ENCODE measurements around the gene GRB7. TPM values are rescaled to one million over a fixed set of nuclear protein-coding genes. Genes with fewer than 3 reads are reported as not detected.
"Not testable (repeated sequence)": the region's sequence is repeated elsewhere in the genome, so short reads cannot be mapped to it uniquely, and the experiment has no call there.

GRB7 gene
- total and polyA plus RNA-seq, 2 experiments from 2014 or later = not detected

GRCh38 chr17:39695089-39695474 is 42.7 kb upstream of the GRB7 start:
- 75 to 79% methylated on average over 2 of the region's 2 CpGs for WGBS, 2 experiments (ENCODE audit: low coverage in 1 of 2, low lambda C conversion rate in 2 of 2, missing lambda C conversion rate in 2 of 2)
- in situ Hi-C loops (cut with MboI) = no loop called here

GRCh38 chr17:39696731-39697130 is 41.0 kb upstream of the GRB7 start:
- no peak overlapping the region for H2AFZ ChIP-seq
- H3K79me2 ChIP-seq (ENCODE audit: insufficient read depth) = peaks cover 29% of the 10 kb centered on the region
- no peaks in the 10 kb centered on the region for H3K9me3 ChIP-seq (ENCODE audit: low read depth)
- in situ Hi-C loops (cut with MboI) = no loop called here
- H4K20me1 ChIP-seq (ENCODE audit: insufficient read depth) = no peaks in the 10 kb centered on the region
- WGBS, 2 experiments (ENCODE audit: low coverage in 1 of 2, low lambda C conversion rate in 2 of 2, missing lambda C conversion rate in 2 of 2) = 72 to 81% methylated on average over 6 of the region's 6 CpGs
- H3K4me2 ChIP-seq (ENCODE audit: unreplicated experiment) = no peak overlapping the region
- no peaks in the 10 kb centered on the region for H3K27me3 ChIP-seq (replicated peaks; ENCODE audit: insufficient read depth)
- TF ChIP-seq EZH2 (IDR thresholded peaks at IDR 0.05; ENCODE audit: insufficient read depth, poor library complexity, severe bottlenecking) = no peak
- no peak for TF ChIP-seq EZH2phosphoT487 (IDR thresholded peaks at IDR 0.05; ENCODE audit: insufficient read depth, low read depth)
- DNase-seq = no peak
- H3K4me3 ChIP-seq = no peak overlapping the region
- H3F3A ChIP-seq (ENCODE audit: insufficient read depth) = no peaks in the 10 kb centered on the region
- H3K27ac ChIP-seq = no peak overlapping the region
- H3K9me2 ChIP-seq (ENCODE audit: insufficient read depth) = no peaks in the 10 kb centered on the region
- no peak overlapping the region for H3K9ac ChIP-seq
- H3K4me1 ChIP-seq (ENCODE audit: insufficient read depth) = peaks cover 11% of the 10 kb centered on the region
- H3K36me3 ChIP-seq (ENCODE audit: low read depth) = no peaks in the 10 kb centered on the region

More at GRCh38 chr17:39695089-39695474, 42.7 kb upstream of the GRB7 start:
- H3K27ac ChIP-seq = no peak overlapping the region
- H3K9me2 ChIP-seq (ENCODE audit: insufficient read depth) = no peaks in the 10 kb centered on the region
- peaks cover 4% of the 10 kb centered on the region; the same call in 1 of the 2 replicates for H3K4me1 ChIP-seq (ENCODE audit: insufficient read depth)
- no peaks in the 10 kb centered on the region for H3K36me3 ChIP-seq (ENCODE audit: low read depth)
- H3K4me3 ChIP-seq = no peak overlapping the region
- H3K4me2 ChIP-seq (ENCODE audit: unreplicated experiment) = no peak overlapping the region
- no peaks in the 10 kb centered on the region for H4K20me1 ChIP-seq (ENCODE audit: insufficient read depth)
- H2AFZ ChIP-seq = no peak overlapping the region
- H3K27me3 ChIP-seq (replicated peaks; ENCODE audit: insufficient read depth) = no peaks in the 10 kb centered on the region
- no peak for DNase-seq
- peaks cover 13% of the 10 kb centered on the region for H3K79me2 ChIP-seq (ENCODE audit: insufficient read depth)
- no peaks in the 10 kb centered on the region for H3K9me3 ChIP-seq (ENCODE audit: low read depth)
- no peak overlapping the region for H3K9ac ChIP-seq
- no peaks in the 10 kb centered on the region for H3F3A ChIP-seq (ENCODE audit: insufficient read depth)
- TF ChIP-seq EZH2phosphoT487 (IDR thresholded peaks at IDR 0.05; ENCODE audit: insufficient read depth, low read depth) (no peak), EZH2 (IDR thresholded peaks at IDR 0.05; ENCODE audit: insufficient read depth, poor library complexity, severe bottlenecking) (no peak)

GRCh38 chr17:39697961-39698360 is 39.8 kb upstream of the GRB7 start:
- Histone ChIP-seq H3K27me3 (replicated peaks; ENCODE audit: insufficient read depth) (no peaks in the 10 kb centered on the region), H3K4me2 (ENCODE audit: unreplicated experiment) (no peak overlapping the region), H3K4me3 (no peak overlapping the region), H3K9me2 (ENCODE audit: insufficient read depth) (no peaks in the 10 kb centered on the region), H3K79me2 (ENCODE audit: insufficient read depth) (peaks cover 40% of the 10 kb centered on the region), H3K36me3 (ENCODE audit: low read depth) (no peaks in the 10 kb centered on the region), H3K4me1 (ENCODE audit: insufficient read depth) (peaks cover 11% of the 10 kb centered on the region), H4K20me1 (ENCODE audit: insufficient read depth) (no peaks in the 10 kb centered on the region), H3F3A (ENCODE audit: insufficient read depth) (no peaks in the 10 kb centered on the region), H3K27ac (no peak overlapping the region), H2AFZ (no peak overlapping the region), H3K9ac (no peak overlapping the region), H3K9me3 (ENCODE audit: low read depth) (no peaks in the 10 kb centered on the region)
- in situ Hi-C loops (cut with MboI) = no loop called here
- WGBS, 2 experiments (ENCODE audit: low coverage in 1 of 2, low lambda C conversion rate in 2 of 2, missing lambda C conversion rate in 2 of 2) = 81 to 83% methylated on average over 5 of the region's 5 CpGs
- TF ChIP-seq EZH2phosphoT487 (IDR thresholded peaks at IDR 0.05; ENCODE audit: insufficient read depth, low read depth) (no peak), EZH2 (IDR thresholded peaks at IDR 0.05; ENCODE audit: insufficient read depth, poor library complexity, severe bottlenecking) (no peak)
- no peak for DNase-seq

- Histone ChIP-seq H2AFZ (peak overlapping the region; percentile 97), H3K79me2 (ENCODE audit: insufficient read depth) (peaks cover 53% of the 10 kb centered on the region), H3K9ac (peak overlapping the region; percentile 85), H3K27ac (peak overlapping the region; percentile 28; the same call in 1 of the 2 replicates), H3K4me3 (peak overlapping the region; percentile 81), H3K4me2 (ENCODE audit: unreplicated experiment) (peak overlapping the region; percentile 98), H3K4me1 (ENCODE audit: insufficient read depth) (peaks cover 11% of the 10 kb centered on the region)
- in situ Hi-C loops (cut with MboI); DNase-seq; H3K27me3 ChIP-seq (replicated peaks; ENCODE audit: insufficient read depth); H4K20me1 ChIP-seq (ENCODE audit: insufficient read depth); H3K9me2 ChIP-seq (ENCODE audit: insufficient read depth); H3K36me3 ChIP-seq (ENCODE audit: low read depth); H3K9me3 ChIP-seq (ENCODE audit: low read depth); H3F3A ChIP-seq (ENCODE audit: insufficient read depth): not testable (repeated sequence)
- WGBS, 2 experiments (ENCODE audit: low coverage in 1 of 2, low lambda C conversion rate in 2 of 2, missing lambda C conversion rate in 2 of 2) = 45 to 46% methylated on average over 11 of the region's 11 CpGs
Observed at GRCh38 chr17:39699157-39699817, 38.5 kb upstream of the GRB7 start.

- WGBS, 2 experiments (ENCODE audit: low coverage in 1 of 2, low lambda C conversion rate in 2 of 2, missing lambda C conversion rate in 2 of 2) = 1 to 3% methylated on average over 13 to 20 of the region's 20 CpGs
- H3K9ac ChIP-seq = peak within 1 kb of the TSS; percentile 85
- no peaks in the 10 kb centered on the region for H3K36me3 ChIP-seq (ENCODE audit: low read depth)
- no peaks in the 10 kb centered on the region for H3K9me2 ChIP-seq (ENCODE audit: insufficient read depth)
- H3K4me2 ChIP-seq (ENCODE audit: unreplicated experiment) = peak within 1 kb of the TSS; percentile 98
- H3K27me3 ChIP-seq (replicated peaks; ENCODE audit: insufficient read depth) = no peaks in the 10 kb centered on the region
- TF ChIP-seq EZH2 (IDR thresholded peaks at IDR 0.05; ENCODE audit: insufficient read depth, poor library complexity, severe bottlenecking) = no peak
- TF ChIP-seq EZH2phosphoT487 (IDR thresholded peaks at IDR 0.05; ENCODE audit: insufficient read depth, low read depth) = no peak
- peaks cover 58% of the 10 kb centered on the region for H3K79me2 ChIP-seq (ENCODE audit: insufficient read depth)
- H3K4me3 ChIP-seq = peak within 1 kb of the TSS; percentile 81
- H3K9me3 ChIP-seq (ENCODE audit: low read depth) = no peaks in the 10 kb centered on the region
- no peaks in the 10 kb centered on the region for H3F3A ChIP-seq (ENCODE audit: insufficient read depth)
- H4K20me1 ChIP-seq (ENCODE audit: insufficient read depth) = no peaks in the 10 kb centered on the region
- peaks cover 11% of the 10 kb centered on the region for H3K4me1 ChIP-seq (ENCODE audit: insufficient read depth)
- peak; percentile 84 for DNase-seq
- peak within 1 kb of the TSS; percentile 97 for H2AFZ ChIP-seq
- in situ Hi-C loops (cut with MboI) = no loop called here
- peak within 1 kb of the TSS; percentile 28; the same call in 1 of the 2 replicates for H3K27ac ChIP-seq
Observed at GRCh38 chr17:39699818-39700147, 38.0 kb upstream of the GRB7 start, which contains the start of gene ERBB2. ERBB2 (plus strand) TSS chr17:39700064; CDS start chr17:39700239, 175 bp downstream.

Data from GM23248 (cell line).